NAMALWA (cell line): ENCODE data around the gene MAGI2.
"Not testable (repeated sequence)": the region's sequence is repeated elsewhere in the genome, so short reads cannot be mapped to it uniquely, and the experiment has no call there.

Experiments used
- DNase-seq: peaks from one replicate; pipeline ENCODE4 v3.0.0-alpha.2; 2015; ENCODE audit warnings: low spot score

The MAGI2 gene

DNA sequence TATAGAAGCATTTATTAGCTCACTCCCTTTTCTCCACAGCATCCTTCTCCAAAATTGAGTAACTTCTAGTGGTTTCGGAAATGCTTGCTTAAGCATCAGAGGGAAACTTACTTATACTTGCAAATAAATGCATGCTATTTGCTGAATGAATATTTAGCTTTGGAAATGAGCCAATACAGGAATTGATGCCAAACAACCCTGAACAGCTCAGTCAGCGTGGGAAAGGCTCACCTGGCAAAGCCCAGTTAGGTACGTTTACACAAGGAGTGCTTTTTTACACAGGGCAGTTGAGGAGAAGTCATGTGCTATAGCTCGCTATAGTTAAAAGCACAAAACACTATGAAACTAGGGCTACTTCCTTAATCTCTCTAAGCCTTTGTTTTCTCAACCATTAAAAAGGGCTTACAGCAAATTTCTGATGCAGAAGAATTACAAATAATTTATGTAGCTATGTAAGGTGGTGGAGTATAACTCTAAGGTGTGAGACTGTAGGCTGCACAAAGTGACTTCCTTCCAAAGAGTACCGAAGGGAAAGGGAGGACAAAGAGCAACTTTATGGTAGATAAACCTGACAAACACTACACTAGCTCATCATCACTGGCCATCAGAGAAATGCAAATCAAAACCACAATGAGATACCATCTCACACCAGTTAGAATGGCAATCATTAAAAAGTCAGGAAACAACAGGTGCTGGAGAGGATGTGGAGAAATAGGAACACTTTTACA, 1156.7 kb downstream of the MAGI2 start:
- DNase-seq, result no peak

DNA sequence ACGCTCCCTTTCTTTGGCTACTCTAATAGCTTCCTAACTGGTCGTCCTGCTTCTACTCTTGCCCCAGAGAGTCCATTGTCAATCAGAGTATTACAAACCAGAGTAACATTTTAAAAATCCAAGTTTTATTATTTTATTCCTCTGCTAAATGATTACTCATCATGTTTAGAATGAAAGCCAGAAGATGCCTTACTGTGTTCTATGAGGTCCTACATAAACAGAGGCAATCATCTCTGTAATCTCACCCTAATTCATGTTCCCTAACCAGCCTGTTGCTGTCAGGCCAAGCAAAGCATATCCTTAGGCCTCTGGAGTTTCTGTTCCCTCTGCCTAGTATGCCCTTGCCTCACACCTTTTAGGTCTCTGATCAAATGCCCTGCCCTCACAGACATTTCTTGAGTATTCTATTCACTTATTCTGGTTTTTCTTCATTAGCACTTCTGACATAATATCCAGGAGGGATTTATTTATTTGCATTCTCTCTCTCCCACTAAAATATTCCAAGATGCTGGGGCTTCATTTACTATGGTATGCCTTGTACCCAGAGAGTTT, 1157.3 kb downstream of the MAGI2 start:
- no peak for DNase-seq

DNA sequence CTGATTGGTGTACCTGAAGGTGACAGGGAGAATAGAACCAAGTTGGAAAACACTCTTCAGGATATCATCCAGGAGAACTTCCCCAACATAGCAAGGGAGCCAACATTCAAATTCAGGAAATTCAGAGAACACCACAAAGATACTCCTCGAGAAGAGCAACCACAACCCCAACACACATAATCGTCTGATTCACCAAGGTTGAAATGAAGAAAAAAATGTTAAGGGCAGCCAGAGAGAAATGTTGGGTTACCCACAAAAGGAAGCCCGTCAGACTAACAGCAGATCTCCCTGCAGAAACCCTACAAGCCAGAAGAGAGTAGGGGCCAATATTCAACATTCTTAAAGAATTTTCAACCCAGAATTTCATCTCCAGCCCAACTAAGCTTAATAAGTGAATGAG, 1164.0 kb downstream of the MAGI2 start:
- not testable (repeated sequence) for DNase-seq

DNA sequence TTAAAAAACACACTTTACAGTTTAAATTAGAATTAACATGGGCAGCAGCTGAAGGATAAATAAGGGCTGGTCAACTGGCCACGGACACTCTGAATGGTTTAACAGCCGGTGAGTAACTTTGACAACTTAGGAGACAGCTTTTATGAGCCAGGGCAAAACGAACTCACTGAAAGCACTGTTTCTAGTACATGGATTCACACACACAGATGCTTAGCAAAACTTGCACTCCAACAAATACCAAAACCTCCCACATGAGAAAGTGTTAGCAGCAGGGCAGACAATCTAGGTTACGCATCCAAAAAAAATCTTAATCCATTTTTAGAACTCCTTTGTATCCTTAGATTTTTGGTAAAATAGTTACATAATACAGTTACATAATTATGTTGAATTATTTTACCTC, 1168.5 kb downstream of the MAGI2 start:
- no peak for DNase-seq

DNA sequence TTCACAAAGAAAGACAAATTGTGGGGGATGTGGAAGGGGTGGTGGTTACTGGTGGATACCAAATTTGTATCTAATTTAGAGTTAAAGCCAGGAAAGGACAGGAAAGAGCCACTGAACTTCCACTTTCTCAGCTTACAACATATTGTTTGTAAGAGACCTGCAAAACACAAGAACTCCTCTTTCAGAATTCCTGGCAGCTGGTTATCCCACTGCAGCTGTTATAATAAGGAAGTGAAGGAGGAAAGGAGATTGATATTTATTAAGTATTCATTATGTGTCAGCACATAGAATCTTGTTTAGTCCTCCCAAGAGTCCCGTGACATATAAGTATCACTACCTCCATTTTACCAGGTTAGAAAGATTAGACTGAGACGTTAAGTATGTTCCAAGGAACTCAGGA, 1173.2 kb downstream of the MAGI2 start:
- no peak for DNase-seq

DNA sequence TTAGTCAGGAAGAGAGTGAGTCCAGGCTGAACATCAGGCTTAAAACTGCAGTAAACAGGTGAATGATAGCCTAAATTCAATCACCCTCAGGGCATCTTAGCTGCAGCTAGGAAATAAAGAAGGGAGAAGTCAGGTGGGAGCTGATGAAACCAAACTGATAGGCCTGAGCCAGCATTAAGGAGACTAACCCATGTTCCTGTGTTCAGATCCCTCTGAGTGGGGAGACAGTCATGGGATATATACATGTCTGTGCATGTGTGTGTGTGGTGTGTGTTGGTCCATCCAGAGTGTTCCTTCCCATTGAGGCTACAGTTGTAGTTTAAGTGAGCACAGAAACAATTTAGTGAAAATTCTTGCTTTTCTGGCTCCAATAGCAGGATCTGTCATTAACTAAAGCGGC, 1174.0 kb downstream of the MAGI2 start:
- DNase-seq, result no peak

DNA sequence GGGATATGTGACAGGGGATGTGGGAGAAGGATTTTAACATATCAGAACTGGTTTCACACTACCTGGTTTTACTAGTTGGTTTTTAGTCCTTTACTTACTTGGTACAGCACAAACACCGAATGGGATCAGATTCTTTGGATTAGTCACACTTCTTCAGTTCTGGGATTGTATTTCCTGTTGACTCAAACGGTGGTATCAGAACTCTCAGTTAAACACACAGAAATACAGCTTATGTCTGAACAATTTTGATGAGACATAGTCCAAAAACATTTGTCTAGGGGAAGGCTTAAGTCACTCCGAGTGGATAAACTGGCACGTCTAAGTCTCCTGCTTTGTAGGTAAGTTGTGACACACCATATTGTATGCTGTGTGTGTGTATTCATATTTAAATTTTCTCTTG, 1174.4 kb downstream of the MAGI2 start:
- DNase-seq, result no peak

DNA sequence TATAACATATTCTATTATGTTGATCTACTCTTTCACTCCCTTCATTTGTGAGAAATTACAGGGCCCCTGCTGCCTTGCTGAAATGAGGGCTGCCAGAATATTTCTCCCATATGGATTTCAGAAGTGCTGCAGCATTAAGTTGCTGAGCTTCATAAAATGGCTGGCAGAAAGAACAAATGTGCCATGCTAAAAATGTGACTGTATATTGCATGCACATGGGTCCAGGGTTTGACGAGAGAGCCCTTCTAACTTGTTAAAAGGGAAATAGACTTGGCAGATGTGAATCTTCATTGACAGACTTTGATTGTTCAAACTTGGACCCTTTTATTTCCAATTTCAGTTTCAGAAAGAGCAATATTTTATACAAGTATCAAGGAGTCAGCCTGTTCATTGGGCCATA, 1186.3 kb downstream of the MAGI2 start:
- no peak for DNase-seq

DNA sequence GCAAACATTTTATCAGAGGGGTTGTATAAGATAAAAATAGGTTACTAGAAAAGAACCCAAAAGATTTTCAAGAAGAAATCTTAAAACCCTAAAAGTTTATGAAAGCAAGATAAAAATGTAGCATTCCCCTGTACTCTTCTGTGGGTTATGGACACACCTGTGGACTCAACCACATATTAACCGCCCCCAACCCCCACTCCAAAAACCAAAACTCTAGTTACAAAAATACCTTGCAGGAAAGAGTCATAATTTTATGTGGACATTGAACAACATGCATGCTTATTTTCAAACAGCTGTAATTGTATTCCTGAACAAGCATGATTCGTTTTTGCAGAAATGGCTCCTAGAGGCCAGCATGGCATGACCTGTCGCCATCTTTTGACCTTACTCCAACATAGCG, 1188.0 kb downstream of the MAGI2 start:
- DNase-seq, result no peak

DNA sequence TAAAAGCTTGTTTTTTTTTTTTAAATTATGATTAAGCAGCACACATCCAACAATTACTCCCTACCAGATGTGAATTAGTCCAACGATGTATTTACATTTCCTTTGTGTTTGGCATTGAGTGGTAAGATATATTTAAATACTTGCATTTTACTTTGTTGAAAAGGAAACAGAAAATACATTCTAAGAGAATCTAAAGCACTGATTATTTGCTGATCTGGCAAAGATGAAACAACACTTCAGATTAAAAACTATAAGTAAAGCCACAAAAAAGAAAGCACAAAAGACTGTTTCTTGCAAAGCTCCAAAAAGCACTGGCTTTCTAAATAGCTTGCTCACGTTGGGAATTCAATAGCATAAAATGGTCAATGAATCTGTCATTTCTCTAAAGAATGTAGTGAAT, 1188.4 kb downstream of the MAGI2 start:
- no peak for DNase-seq

DNA sequence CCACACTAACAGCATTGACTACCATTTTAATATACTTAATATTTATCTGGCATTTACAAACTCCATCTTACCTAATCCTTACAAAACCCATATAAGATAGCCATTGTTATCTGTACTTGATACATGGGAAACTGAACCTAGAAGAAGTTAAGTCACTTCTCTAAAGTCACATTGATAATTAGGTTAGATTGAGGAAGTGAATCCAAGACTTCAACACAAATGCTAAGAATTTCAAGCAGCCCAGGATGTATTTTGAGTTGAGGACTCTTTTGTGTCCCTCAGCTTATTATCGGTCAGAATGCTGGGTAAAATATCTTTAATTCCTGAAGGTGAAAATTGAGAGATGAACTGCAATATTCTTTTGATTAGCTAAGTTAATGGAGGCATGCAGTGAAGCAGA, 1189.4 kb downstream of the MAGI2 start:
- no peak for DNase-seq

DNA sequence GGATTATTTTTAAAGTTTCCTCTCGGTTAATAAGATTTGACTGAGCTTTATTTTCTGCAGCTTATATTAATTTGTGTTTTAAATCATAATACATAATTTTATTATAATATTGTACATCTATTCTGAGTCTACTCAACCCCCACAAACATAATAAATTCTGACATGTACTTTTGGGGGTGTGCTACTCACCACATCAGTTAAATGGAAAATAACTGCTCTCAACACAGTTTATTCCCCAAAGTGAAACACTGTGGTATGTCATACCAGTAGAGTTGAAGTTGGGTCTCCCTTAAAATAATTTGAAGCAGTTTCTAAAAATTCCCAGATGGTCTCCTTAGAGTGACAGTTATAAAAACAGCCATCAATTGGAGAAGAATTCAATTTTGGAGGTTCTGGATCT, 1191.7 kb downstream of the MAGI2 start:
- no peak for DNase-seq

DNA sequence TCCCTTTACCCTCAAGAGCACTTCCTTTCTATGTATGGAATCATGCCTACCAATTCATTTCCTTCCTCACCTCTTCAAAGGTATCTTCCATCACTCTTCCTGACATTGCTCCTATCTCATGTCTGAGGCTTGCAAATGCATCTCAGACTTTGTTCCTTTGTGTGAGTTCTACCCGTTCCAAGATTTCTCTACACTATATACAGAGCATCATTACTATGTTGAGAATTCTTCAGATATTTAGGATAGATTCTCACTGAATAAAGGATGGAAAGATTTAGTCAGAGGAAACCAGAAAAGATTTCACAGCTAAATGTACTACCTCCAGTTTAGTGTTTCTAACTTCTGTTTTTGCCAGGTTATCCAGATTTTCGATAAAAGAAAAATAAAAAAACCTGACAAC, 1192.2 kb downstream of the MAGI2 start:
- no peak for DNase-seq

DNA sequence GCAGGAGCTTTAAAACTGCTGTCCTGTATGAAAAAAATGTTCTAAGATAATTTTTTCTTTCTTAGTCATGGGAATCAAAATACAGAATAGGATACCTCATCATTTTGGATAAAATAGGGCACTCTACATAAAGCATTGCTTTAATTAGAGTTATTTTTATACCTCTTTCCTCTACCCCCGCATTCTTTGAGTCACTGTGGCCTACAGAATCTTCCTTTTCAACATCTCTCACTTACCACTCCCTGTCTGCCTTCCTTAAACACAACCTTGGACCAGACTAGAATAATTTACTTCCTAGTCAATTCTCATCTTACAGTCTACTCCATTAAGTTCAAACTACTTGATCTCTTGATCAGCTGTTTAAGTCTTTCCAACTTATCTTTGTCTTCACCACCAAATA, 1192.6 kb downstream of the MAGI2 start:
- DNase-seq, result no peak

DNA sequence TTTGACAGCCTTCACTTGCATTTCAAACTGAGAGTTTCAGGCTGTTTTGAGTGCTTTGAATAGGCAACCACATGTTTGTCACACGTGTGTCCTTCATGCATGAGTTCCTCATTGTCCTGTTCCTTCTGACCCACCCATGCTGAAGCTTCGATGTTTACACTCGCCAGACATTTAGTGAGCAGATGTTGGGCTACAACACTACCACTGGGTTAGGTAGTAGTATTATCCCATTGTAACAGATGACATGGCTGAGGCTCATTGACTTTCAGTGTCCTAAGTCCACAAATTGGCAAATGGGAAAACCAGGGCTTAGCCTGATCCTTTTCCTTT, 1198.8 kb downstream of the MAGI2 start:
- peak; percentile 7 for DNase-seq

DNA sequence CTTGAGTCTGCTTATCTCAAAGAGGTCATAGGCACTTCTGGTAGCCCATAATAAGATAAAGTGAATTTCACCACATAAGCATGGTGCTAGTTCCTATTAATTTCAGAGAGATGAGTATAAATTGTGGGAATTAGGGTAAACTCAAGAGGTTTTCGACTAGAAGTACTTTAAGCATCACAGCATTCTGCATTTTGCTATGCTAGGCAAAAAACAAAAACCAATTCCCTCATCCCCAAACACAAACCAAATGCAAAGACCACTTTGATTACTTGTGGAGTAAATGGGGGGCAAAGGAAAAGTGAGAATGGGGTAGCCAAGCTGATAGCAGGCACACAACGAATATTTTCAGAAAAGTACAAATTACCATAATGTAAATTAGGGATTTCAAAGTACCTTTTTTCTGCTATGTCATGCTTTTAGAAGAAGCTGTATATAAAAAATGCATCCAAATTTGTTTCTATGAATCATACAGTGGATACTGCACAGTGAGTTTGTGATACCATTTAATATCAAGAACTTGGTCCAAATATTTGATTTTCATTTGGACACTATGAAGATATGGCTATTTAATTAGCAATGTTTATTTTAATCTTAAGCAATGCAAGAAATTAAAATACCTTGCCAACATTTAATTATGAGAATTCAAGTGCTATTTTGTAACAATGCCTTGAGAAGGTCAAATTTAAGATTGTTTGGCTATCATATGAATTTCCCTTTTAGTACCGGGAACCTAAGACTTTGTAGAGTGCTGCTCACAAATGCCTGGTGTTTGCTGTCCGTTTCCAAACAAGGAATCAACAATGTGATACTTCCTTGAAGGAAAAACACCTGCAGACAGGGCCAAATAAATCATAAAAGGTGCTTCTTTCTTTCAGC, 1199.4 kb downstream of the MAGI2 start:
- no peak for DNase-seq

DNA sequence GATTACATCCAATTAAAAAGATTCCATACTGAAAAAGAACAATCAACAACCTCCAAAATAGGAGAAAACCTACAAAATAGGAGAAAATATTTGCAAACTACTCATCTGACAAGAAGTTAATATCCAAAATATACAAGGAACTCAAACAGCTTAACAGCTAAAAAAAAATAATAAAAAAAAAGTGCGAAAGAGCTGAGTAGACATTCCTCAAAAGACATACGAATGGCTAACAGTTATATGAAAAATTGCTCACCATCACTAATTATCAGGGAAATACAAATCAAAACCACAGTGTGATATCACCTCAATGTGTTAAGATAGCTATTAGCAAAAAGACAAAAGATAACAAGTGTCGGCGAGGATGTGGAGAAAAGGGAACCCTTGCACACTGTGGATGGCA, 1204.6 kb downstream of the MAGI2 start:
- no peak for DNase-seq

DNA sequence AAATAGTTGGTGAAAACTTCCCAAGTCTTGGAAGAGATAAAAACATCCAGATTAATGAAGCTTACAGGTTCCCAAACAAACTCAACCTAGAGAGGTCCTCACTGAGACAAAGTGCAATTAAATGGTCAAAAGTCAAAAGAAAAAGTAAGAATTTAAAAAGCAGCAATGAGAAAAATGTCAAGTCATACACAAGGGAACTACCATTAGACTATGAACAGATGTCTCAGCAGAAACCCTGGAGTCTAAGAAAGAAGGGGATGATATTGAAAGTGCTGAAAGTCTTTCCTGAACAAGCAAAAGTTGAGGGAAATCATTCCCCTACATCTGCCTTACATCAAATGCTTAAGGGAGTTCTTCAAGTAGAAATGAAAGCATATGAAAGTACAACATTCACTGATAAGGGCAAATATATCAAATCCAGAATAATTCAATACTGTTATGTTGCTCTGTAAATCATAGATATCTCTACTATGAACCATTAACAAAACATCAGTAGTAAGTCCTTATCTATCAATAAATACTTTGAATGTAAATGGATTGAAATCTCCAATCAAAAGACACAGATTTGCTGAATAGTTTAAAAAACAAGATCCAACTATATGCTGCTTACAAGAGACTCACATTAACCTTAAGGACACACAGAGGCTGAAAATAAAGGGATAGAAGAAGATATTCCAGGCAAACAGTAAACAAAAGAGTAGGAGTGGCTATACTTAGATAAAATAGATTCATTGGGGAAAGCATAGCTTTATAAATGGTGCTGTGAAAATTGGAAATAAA, 1205.4 kb downstream of the MAGI2 start:
- no peak for DNase-seq

DNA sequence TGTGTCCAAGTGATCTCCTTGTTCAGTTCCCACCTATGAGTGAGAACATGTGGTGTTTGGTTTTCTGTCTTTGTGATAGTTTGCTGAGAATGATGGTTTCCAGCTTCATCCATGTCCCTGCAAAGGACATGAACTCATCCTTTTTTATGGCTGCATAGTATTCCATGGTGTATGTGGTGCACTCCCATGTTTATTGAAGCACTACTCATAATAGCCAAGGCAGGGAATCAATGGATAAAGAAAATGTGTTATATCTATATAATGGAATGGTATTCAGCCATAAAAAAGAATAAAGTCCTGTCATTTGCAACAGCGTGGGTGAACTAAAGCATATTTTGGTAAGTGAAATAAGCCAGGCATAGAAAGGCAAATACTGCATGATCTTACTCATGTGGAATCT, 1213.3 kb downstream of the MAGI2 start:
- not testable (repeated sequence) for DNase-seq

DNA sequence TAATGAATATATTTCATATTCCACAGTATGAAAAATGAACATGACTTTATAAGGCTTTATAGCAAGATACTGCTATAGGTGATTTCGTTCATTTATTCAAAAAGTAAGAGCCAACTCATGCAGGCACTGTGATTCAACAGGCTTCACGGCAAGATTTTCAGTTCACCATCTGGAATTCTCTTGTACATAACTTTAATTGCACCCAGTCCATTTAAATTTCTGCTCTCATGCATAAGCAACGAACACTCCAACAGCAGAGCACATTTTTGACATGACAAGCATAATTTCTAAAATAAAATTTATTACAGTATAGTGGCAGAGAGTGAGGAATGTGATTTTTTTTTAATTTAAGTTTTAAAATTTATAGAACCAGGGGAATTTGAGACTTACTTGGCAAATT, 1218.8 kb downstream of the MAGI2 start:
- no peak for DNase-seq

DNA sequence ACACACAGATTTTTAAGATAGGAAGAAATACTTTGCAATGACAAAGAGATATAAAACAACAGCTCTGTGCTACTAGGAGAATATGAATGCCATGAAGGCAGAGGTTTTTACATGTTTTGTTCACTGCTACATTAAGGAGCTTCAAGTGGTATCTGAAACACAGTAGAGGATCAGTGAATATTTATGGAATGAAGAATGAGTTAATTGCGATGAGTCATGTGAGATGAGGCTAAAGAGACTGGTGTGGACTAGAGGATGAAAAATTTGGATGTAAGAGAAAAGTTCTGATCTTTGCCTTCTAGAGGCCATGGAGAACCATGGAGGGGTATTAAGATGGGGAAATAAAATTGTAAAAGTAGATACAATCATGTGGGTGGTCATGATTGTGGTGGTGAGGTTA, 1220.7 kb downstream of the MAGI2 start:
- DNase-seq, result no peak

DNA sequence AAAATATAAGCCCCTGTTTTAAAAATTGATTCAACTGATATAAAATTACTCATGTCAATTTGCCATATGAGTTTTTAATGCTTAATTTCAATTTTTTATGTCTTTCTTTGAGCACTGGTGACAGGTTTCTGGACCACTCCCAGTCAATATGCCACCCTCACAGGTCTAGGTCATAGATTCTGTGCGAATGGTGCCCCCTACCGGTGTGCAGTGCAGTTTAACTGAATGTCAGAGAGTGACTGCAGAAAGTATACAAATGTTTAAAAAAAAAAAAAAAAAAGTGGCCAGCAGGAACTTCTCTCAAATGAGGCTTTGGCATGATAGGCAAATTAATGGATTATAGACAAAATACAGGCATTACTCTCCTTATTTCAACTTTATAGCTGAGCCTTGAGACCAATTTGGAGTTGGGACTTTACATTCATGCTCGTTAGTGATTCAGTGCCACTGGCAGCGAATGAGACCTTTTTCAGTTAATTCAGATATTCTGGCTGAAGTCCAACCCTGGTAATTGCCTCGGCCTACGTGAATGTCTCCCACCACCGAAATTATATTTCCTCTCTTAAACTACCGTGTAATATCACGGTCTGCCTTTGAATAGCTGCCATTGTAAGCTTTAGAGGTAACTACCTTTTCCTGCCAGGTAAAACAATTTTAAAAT, 1227.3 kb downstream of the MAGI2 start:
- DNase-seq, result peak; percentile 63
